Activated CD8-positive, alpha-beta memory T cell treated with anti-CD3 and anti-CD28 coated beads, Interleukin-2, amount 50 U/mL, for 1 hour (primary cell): ENCODE data around the gene SNX2.
"Not testable (repeated sequence)": the region's sequence is repeated elsewhere in the genome, so short reads cannot be mapped to it uniquely, and the experiment has no call there.

Source experiments
- DNase-seq: peaks from one replicate; pipeline ENCODE4 v3.0.0-alpha.2; 2020; ENCODE audit errors: extremely low read depth

Gene SNX2, protein sequence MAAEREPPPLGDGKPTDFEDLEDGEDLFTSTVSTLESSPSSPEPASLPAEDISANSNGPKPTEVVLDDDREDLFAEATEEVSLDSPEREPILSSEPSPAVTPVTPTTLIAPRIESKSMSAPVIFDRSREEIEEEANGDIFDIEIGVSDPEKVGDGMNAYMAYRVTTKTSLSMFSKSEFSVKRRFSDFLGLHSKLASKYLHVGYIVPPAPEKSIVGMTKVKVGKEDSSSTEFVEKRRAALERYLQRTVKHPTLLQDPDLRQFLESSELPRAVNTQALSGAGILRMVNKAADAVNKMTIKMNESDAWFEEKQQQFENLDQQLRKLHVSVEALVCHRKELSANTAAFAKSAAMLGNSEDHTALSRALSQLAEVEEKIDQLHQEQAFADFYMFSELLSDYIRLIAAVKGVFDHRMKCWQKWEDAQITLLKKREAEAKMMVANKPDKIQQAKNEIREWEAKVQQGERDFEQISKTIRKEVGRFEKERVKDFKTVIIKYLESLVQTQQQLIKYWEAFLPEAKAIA

DNA sequence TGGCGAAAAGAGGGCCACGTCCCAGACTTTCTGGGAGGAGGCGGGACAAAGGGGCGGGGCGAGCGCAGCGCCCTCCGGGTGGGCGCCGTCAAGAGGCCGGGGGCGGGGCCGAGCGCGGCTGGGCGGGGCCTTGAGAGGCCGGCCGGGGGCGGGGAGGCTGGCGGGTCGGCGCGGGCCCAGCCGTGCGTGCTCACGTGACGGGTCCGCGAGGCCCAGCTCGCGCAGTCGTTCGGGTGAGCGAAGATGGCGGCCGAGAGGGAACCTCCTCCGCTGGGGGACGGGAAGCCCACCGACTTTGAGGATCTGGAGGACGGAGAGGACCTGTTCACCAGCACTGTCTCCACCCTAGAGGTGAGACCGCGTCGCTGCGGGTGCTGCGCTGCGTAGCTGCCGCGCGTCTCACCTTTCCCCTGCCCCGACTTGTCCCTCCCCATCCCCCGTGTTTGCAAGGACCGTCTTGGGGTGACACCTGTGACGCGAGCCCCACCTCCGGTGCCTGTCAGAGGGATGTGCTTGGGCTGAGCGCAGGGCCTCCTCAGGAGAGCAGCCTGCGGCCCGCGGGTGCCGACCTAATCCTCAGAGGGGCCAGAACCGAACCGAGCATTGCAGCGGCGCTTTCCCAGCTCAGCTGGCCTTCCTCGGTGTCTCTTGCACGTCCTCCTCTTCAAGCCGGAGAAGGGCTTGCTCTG, at the start of gene SNX2:
TSS of gene SNX2 (plus strand) at position 220 of the 689 bp plus-strand sequence. CDS start at position 244, 24 bp downstream.
- DNase-seq: peak; percentile 54

DNA sequence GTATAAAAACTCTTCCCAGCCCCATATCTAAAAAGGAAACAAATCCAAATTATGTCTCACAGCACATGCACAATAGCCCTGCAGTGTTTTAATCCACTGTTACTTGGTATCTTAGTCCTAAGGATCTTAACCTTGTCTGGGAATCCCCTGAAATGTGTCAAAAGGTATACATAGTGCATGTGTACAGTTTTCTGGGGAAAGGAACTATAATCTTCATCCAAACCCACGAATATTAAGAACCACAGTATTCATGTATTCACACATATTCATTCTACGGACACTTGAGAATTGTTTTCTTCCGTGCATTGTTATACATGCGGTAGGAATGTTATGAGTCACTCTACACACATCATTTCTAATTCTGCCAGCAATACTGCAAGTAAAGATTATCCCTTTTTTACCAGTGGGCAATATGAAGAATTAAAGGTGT, 47.8 kb upstream of the SNX2 start:
- DNase-seq: no peak

DNA sequence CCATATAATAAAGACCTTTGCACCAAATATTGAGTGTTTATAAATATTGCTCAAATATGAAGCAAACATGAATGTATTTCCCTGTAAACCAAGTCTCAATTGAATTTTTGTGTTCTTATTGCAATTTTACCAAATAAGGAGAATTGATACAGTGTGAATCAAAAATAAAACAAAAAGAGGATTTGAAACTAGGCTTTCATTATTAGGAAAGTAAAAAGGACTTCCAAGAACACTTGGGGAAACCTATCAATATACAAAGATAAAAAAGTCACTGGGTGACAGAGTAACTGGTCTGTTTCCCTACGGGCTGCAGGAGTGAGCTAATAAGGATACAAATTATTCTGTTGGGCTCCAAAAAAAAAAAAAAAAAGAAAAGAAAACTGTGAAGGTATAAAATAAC, 44.8 kb upstream of the SNX2 start:
- no peak for DNase-seq

DNA sequence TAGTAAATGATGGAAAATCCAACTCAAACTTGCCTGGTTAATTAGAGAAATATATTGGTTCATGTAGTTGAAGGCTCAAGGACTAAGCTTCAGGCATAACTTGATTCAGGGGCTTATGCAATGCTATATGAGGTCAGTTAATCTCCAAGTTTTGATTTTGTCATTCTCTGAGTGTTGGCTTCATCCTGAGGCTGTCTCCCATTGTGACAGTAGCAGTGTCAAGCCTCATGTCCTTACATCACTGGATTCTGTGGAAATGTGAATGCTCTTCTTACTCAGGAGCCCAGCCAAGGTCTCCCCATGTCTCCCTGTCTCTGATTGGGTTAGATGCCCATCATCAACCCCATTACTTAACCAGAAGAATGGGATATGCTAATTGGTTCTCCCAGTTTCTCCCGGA, 44.4 kb upstream of the SNX2 start:
- DNase-seq: no peak

DNA sequence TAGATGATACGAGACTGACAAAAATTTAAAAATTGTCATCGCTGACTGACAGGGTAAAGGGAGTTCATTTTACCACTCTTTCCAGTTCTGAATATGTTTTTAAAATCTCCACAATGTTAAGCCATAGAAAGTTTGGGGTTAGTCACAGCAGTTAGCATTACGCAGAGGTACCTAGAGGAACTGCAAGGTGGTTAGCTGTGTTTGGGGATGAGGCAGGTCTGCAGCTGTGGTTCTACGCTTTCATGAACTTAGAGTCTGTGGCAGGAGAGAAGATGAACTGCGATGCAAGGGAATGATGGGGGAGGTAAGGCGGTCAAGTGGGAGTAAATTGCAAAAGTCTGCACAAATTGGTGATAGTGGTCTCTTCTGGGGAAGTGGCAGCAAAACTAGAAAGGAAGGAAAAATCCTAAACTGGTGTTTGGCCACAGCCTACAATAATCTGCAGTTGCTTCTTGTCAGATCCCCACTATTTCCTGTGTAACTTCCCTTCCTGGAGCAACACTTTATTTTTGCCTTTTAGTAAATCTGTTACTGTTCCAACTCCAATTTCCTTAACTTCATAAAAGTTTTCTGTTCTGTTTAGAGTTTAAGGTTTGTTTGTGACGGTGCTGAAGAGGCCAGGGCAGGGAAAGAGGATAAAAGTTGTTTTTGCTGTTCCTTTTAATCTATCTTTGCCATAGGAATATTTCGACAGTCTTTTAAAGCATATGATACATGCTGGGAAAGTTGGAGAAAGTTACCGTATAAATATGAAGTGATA, 38.6 kb upstream of the SNX2 start:
- no peak for DNase-seq

DNA sequence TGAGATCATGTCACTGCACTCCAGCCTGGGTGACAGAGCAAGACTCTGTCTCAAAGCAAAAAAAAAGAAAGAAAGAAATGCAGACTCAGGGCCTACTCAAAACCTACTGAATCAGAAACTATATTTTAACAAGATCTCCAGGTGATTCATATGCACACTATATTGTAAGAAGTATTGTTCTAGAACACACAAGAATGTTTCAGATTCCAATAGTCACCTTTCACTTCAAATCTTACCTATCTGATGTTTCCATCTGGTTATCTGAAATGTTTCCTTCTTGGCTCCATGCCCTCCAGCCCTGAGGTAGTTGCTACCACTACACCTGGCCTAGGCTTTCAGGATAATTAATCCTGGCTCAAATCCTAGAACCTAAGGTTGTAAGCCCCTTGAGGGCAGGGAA, 36.8 kb upstream of the SNX2 start:
- no peak for DNase-seq

DNA sequence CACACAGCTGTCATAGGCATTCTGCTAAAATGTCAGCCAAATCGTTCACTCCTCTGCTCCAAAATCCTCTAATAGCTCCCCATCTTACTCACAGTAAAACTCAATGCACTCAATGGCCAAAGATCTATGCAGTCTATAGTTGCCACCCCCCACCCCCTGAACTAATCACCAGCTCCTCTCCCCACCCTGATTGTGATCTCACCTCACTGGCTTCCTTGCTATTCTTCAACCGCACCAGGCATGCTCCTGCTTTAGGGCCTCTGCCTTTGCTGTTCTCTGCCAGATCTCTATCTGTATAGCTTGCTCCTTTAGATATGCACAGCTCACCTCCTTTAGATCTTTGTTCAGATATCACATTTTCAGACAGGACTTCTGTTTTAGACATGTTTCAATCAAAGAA, 33.2 kb upstream of the SNX2 start:
- DNase-seq: no peak

DNA sequence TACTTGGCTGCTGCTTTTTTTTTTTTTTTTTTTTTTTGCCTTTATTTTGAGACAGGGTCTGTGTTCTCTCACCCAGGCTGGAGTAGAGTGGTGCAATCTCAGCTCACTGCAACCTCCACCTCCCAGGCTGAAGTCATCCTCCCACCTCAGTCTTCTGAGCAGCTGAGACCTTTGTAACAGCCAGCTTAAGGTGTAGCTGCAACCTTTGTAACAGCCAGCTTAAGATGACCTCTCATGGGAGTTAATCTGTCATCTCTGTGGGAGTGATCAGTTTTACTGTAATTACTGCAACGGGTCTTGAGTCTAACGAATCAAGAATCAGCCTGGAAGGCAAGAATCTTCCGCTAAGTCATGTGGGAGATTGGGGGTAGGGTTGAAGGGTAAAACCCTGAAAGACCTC, 31.6 kb upstream of the SNX2 start:
- no peak for DNase-seq

DNA sequence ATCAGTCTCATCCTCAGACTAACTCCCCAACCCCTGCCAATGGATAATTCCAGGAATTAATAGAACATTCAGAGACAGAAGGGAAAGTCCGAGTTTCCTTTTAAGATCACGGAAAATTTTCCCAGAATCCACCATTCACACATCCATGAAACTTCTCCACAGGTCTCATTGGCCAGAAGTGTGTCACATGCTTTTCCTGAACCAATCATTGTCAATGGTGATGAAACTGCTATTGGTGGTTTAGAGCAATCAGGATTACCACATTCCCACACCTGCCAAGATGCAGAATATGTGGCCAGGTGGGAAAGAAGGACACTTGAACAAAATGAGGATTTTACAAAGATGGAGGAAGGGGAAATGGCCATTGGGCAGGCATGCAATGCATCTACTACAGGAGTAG, 29.3 kb upstream of the SNX2 start:
- DNase-seq: no peak

DNA sequence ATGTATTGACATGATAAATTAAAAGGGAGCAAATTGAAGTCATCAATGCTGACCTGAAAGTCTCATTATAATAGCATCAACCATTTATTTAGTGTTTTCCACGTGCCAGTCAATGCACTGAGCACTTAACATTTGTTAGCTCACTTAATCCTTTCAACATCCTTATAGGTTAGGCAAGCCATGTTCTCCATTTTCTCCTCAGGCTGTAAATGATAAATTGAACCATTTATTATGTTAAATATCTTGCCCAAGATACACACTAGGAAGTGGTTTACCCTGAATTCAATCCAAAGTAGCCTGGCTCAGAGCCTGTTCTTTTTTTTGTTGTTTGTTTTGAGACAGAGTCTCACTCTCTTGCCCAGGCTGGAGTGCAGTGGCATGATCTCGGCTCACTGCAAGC, 25.0 kb upstream of the SNX2 start:
- DNase-seq: no peak

DNA sequence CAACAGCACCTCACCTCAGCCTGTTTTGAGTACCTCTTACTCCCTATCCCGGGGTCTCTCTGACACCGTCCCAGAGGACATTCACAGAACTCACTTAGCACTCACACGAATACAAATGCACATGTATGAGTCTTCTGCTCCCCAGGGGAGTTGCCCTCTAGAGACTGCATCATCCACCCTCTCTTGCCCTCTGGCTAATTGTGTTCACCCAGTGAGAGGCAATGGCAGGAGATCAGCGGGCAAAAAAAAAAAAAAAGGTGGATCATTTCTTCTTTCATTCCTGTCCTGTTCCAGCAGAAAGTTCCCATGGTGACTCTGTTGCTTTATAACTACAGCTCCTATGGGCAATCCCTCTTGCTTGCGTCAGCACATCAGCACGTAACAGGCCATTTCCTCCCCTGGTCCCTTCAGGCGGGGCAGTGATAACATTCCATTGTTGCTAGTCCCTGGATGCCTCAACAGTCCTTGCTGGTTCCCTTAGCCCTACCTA, 23.5 kb upstream of the SNX2 start:
- no peak for DNase-seq

DNA sequence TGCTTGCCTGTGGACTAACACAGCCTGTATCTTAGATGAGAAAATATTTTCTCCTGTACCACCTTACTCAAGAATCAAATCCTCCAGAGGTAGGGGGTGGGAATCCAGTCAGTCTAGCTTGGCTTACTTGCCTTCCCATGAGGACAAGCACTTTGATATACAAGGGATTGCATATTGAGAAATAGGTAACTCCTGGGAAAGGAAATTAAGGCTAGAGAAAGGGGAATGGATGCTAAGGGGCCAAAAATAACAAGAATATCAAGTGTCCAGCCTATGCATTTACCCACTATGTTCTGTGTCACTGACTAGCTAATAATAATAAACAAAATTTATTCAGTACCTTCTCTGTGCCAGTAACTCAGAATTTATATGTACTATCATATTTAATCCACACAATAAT, 21.4 kb upstream of the SNX2 start:
- no peak for DNase-seq

DNA sequence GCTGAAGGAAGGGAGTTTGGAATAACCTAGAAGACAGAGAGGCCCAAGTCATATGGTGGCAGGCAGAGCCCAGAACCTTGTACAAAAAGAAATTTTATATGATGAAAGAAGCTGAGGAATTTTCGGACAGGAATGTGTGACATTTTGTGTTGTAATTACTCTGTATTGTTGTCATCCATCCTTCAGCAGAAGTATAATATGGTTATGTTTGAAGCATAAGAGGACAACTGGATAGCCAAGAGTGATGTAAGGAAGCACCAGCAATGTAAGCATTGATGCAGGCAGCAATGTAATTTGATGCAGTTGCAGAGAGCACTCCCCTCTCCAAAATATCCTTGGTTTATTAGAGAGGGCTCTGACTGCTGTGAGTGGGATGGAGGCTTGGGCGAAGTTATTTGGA, 19.1 kb upstream of the SNX2 start:
- no peak for DNase-seq

DNA sequence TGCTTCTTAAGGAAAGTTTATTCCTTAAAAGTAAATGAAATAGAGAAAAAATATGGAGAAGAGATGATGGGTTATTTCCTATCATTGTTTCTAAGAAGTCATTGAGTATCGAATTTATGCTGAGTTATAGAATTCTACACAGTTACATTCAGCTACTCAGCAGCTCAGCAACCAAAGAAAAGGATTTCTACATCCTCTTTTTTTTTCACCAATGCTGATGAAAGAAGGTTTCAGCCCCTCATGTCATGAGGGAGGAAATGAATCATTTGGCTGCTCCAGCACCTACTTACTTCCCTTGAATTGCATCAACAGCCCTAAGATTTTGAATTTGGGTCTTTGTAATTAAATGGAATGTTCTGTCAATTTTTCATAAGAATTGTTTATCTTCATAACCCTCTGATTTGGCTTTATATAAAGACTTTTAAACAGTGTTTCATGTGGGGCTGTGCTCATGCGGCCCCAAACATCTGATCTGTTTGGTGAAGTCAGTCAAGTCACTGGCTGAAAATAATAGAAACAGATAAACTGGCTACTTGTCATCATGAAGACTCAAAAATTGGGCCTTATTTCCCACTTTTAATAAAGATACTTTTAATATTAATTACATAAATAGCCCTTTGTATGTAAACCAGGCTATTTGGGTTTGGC, 18.5 kb upstream of the SNX2 start:
- DNase-seq: no peak

DNA sequence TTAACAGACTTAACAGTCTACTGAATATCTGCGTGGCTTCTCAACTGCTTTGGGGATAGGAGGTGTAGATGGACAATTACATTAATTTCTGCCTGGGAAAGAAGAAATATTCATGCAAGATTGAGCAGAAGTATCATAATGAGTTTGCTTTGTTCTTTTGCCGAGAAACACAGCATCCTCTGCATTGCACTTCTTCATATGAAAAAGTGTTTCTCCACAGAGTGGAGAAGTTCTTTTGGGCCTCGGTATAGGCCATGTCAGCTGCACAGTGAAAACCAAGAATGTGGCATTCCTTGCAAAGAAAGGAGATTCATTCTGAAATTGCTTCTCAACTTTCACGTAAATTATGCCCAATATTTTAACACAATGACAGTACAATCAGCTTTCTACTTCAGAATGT, 17.6 kb upstream of the SNX2 start:
- no peak for DNase-seq

DNA sequence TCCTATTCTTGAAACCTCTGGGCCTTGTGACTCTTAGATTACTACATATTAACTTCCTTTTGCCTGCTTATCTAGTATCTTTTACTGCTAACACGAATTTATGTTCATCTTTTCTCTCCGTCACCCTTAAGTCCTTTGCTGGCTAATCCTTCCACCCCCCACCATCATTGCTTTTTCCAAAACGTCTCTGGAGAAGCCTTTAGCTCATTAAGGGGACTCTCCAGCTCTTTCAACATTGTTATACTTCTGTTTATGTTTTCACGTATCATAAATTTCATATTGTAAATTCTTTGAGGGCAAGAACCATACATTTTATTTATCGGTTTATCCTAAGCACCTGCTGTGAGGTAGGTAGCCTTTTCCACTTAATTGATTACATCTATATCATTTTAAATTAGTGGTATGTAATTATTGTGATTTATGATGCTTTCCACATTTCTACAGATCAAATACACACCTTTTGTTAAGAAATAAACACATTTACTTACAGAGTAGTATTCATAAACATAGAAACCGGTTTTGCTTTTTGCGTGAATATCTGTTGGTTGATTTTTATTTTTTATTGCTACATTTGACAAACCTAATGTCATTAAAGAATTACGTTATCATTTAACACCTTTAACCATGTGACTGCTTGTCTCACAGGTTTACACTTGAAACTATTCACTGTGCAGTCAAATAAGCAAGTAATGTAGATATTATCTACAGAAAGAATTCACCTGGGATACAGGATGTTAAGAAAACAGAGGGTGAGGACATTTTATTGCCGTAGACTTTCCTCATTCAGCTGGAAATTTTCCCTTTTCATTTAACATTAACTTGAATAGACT, 15.4 kb upstream of the SNX2 start:
- no peak for DNase-seq

DNA sequence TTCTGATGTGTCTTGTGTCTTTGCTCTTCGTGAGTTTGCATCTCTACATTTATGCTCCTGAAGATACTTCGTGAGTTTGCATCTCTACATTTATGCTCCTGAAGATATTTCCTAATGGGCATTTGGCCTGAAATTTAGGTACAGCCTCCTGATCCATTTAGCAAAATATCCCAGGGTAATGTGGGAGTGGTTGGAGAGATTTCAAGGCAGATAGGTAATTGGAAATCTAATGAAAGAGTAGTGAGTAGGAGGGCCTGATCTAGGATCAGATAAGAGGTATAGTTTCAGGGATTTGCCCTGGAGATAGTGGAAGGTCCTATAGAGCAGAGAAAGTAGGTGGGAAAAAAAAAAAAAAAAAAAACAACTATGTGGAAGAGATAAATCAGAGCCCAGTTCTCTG, 14.6 kb upstream of the SNX2 start:
- DNase-seq: no peak

DNA sequence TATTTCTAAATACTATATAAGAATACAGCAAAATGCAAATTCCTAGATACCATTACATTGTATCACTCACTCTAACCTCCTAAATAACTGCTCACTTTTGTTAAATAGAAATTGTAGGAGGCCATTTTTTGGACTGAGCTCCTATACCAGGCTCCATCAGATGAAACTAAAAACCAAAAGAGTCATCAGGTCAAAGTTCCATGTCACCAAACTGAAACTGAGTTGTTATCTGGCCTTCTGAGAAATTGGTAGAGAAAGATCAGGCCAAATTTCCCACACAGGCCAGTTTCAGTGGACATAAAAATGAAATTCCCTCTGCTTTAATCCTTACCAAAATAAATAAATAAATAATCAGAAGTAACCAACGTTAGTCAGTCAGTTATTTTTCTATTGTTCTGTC, 13.8 kb upstream of the SNX2 start:
- no peak for DNase-seq

DNA sequence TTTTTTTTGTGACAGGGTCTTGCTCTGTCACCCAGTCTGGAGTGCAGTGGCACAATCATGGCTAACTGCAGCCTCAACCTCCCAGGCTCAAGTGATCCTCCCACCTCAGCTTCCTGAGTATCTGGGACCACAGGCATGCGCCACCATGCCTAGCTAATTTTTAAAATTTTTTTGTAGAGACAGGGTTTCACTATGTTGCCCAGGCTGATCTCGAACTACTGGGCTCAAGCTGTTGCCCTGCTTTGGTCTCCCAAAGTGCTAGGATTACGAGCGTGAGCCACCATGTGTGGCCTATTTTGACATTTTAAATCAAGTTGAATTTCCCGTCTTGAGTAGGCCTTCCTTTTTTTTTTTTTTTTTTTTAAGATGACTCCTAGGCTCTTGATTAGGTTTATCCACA, 13.0 kb upstream of the SNX2 start:
- DNase-seq: not testable (repeated sequence)

DNA sequence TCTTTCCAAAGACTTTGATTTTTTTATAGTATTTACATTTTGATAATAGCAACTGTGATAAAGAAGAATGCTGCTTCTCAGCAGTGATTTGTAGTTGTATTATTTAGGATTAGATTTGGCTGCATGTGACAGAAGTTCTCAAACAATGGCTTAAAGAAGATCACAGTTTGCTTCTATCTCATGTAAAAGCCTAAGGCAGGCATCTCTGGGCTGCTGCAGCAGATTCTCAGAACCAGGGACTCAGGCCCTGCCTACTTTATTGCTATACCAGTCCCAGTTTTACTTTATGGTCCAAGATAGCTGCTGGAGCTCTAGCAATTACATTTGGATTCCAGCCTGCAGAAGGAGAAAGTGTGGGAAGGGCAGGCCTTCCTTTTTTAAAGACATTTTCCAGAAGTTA, 8.8 kb upstream of the SNX2 start:
- DNase-seq: no peak

DNA sequence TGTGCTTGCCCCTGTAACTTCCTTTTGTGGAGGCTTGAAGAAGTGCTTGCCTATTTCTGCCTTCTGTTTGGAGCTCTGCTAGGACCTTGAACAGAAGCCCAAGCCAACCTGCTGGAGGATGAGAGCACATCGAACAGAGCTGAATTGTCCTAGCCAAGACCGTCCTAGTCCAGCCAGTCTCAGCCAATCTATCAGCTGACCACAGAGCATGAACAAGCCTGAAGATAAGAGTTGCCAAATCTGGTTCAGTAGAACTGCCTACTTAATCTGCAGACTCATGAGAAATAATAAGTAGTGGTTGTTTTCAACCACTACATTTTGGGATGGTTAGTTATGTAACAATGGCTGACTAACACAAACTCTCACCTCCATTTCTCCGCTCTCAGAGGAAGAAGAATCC, 4.4 kb upstream of the SNX2 start:
- no peak for DNase-seq
